HCEC 1CT (cell line): ENCODE results near the gene IL1RL1.
A peak's percentile ranks its signal among the peaks of the same experiment; 100 is the strongest.

Experiments used
- DNase-seq: peaks from one replicate; pipeline ENCODE4 v3.0.0-alpha.2; 2017

Gene IL1RL1

DNA sequence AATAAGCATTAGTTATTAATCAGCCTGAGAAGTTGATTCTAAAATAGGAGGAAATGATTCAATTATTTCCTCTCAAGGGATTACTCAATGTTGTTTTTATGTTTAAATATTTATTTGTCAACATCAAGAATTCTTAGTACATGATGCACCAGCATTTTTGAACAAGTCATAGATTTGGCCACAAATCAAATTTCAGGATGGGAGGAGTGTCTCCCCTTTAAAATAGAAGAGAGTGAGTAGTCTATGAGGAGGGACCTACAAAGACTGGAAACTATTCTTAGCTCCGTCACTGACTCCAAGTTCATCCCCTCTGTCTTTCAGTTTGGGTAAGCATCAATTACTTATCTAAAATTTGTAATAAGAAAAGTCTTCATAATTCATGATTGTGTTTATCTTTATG, 25.6 kb downstream of the IL1RL1 start:
- peak; percentile 74 for DNase-seq

DNA sequence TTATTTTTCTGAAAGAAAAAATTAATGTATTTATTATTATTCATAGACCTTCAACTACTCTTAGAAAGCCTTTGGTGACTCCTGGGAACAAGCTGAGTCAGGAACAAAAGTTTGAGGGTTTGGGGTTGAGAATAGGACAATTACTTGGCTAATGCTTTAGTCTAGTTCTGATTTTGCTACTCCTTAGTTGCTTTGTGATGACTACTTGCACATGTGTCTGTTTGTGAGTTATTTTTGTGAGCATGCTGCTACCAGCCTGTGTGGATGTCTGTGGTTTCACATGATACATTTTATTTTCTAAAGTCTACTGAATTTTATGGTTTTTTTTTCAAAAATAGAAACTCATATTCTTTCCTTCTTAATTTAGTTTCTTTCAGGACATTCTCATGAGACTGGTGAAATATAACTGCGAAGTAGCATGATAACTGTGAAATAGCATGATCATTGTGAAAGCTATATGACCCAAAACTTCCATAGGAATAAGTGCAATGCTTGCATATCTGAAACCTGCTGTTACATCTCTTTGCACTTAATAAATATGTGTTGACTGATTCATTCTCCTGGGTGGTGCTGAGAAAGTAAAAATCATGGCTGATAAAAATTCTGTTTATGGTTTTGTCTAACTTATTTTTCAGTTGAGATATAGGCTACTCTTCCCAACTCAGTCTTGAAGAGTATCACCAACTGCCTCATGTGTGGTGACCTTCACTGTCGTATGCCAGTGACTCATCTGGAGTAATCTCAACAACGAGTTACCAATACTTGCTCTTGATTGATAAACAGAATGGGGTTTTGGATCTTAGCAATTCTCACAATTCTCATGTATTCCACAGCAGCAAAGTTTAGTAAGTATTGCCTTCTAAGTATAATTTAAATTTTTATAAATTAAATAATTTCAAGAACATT, 26.4 kb downstream of the IL1RL1 start:
- peak; percentile 41 for DNase-seq

- DNase-seq = no peak
Measured at GRCh38 chr2:102340778-102341177, 29.4 kb downstream of the IL1RL1 start.

DNA sequence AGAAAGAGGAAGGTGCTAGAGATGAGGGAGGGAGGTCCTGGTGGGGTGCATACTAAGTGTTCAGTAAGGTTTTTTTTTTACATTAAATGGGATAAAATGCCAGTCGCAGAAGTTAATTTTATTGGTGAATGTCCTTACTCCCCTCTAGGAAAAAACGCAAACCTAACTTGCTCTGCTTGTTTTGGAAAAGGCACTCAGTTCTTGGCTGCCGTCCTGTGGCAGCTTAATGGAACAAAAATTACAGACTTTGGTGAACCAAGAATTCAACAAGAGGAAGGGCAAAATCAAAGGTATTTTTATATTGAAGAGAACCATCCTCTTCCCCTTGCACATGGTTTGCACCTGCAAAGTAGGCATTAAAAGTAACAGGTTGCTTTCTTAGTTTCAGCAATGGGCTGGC, 31.5 kb downstream of the IL1RL1 start:
- DNase-seq = peak; percentile 25

- DNase-seq = no peak
Measured at GRCh38 chr2:102344397-102344796, 33.0 kb downstream of the IL1RL1 start.

GRCh38 chr2:102345329-102345920, 34.1 kb downstream of the IL1RL1 start:
- no peak for DNase-seq

DNA sequence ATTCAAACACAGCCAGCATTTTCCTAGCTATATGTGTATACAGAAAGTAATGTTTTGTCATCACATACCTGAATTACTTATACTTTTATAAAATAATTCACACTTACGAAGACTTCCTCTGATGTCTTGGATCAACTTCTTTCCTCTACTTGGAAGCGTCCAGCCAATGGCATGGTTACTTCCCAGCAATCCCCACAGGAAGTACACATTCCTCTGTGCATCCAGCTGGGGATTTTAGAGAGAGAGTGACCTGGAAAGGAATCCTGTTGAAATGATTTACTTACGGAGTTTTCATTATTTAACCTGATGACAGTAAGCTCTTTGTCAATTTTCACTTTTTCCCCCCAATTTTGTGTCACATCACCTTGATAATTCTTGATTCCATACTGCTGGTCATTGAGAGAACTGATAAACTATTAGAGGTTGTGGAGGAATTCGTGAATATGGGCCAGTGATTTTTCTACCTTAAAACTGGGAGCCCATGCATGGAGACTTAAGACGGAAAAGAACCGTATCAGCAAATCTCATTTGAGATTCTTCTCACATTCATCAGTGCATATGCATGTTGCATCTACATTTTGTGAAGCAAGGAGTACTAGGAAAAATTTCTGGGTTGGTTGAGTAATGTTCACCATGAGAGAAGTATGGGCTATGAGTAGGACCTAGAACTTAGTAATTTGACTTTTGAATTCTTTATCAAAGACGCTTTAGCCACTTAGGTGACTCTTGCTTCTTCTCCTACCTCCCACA, 35.2 kb downstream of the IL1RL1 start:
- no peak for DNase-seq

GRCh38 chr2:102350137-102350793, 38.9 kb downstream of the IL1RL1 start:
- DNase-seq = no peak

- DNase-seq = peak; percentile 81
Measured at GRCh38 chr2:102355526-102356380, 44.4 kb downstream of the IL1RL1 start, which contains the start of gene IL18R1. Gene IL18R1, plus strand, starts transcription at chr2:102355796. Its CDS starts 6,865 bp downstream, at chr2:102362661.

- DNase-seq = no peak
Measured at GRCh38 chr2:102356381-102356712, 45.0 kb downstream of the IL1RL1 start.

- DNase-seq = no peak
Measured at GRCh38 chr2:102356741-102357140, 45.4 kb downstream of the IL1RL1 start.

GRCh38 chr2:102357937-102358336, 46.6 kb downstream of the IL1RL1 start:
- DNase-seq = no peak

- DNase-seq = no peak
Measured at GRCh38 chr2:102358496-102358895, 47.1 kb downstream of the IL1RL1 start.

GRCh38 chr2:102359527-102359926, 48.2 kb downstream of the IL1RL1 start:
- DNase-seq = peak; percentile 20

DNA sequence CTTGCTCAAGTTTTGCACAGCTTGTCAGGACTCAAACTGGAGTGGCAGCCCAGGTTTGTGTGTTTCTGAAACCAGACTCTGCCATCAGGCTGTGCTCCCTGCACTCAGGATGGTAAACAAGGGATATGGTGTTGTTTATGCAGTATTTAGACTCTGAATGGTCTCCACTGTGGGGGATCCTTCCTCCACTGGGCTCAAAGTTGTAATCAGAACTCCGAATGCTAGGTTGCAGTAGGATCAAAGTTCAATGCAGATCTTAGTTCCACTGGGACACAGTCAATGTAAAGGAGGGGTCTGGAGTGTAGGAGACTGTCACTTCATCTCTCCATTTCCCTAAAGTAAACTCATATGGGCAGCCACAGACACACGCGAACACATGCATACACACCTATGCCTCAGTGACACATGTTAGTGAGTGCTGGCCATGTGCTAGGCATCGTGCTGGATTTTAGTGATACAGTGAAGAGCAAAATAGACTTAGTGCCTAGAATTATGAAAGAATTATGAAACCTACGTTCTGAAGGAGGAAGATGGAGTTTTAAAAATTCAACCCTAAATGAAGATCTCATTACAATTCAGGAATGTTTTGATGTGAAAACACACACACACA, 50.4 kb downstream of the IL1RL1 start:
- DNase-seq = no peak

GRCh38 chr2:102365763-102366162, 54.4 kb downstream of the IL1RL1 start:
- DNase-seq = no peak

GRCh38 chr2:102366406-102367112, 55.2 kb downstream of the IL1RL1 start:
- no peak for DNase-seq

DNA sequence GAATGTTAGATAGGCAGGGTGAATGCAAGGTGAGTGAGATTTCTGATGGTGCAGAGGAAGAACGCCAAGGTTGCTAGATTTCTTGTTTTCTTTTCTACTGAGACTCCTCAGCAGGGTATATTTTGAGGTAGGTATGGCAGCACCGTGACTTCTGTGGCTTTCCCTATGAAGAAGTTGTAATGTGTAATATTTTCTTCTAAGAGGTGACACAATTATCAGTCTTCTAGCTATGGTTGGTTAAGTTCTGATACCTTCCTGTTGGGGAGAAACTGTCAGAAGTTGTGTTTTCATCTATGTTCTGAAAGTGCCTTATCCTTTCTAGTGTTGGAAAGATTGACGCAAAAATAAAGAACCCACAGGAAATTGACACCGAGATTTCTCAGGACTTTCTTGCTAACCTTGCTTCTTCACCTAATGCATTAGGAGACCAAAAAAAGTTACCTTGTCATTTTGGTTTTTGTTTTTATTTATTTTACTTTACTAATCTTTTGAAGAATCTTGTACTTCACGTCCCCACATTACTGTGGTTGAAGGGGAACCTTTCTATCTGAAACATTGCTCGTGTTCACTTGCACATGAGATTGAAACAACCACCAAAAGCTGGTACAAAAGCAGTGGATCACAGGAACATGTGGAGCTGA, 56.1 kb downstream of the IL1RL1 start:
- no peak for DNase-seq

DNA sequence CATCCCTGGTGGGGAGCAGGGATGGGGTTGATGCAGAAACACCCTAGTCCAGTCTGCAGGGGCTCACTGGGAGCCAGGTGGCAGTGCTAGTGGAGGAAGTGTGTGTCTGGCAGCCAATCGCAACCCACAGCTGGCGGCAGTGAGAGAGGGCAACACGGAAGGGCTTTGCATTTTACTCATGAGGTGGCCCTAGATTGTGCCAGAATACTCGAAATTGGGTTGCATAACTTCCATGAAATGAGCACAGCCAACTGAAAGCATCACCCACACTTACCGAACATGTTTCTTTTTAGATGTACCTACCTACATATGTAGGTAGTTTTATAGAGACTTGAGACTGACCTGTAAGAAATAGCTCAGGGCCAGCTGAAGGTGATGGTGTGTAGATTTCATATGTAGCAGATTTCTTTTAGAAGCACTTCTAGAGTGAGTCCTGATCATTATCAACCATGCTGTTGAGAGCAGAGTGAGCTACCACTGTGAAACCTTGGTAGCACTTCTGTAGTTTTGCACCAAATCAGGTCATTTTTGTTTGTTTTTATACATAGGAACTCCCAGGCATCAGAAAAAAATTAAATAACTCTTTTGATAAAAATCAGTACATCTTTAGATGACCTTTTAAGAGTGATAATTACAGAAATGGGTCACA, 57.2 kb downstream of the IL1RL1 start:
- DNase-seq = no peak

DNA sequence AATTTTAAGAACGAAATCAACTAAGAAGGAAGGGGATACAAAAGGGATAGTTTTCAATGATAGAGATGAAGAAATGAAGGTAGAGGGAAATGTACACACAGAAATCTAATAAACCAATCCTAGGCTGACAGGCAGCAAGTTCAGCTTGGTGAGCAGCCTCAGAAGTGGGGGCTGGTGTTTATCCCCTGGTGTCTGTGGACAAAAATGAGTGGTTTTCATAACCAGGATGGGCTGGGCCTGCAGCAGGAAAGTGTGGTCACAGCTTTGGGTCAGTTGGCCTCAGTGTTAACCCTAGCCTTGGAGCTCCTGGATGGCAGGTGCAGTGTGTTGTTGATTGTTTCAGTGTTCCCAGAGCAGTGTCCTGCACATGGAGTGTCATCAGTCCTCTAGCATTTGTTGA, 58.5 kb downstream of the IL1RL1 start:
- DNase-seq = no peak
